GM18909 (cell line): ENCODE results near the gene RASGRP2.

Experiments used
- ATAC-seq: cut with Tn5 transposase; IDR thresholded peaks from one replicate; pipeline ENCODE4 v1.9.1; 2021; ENCODE audit warnings: mild to moderate bottlenecking; ENCODE audit not compliant: unreplicated experiment, poor library complexity

RASGRP2 gene

DNA sequence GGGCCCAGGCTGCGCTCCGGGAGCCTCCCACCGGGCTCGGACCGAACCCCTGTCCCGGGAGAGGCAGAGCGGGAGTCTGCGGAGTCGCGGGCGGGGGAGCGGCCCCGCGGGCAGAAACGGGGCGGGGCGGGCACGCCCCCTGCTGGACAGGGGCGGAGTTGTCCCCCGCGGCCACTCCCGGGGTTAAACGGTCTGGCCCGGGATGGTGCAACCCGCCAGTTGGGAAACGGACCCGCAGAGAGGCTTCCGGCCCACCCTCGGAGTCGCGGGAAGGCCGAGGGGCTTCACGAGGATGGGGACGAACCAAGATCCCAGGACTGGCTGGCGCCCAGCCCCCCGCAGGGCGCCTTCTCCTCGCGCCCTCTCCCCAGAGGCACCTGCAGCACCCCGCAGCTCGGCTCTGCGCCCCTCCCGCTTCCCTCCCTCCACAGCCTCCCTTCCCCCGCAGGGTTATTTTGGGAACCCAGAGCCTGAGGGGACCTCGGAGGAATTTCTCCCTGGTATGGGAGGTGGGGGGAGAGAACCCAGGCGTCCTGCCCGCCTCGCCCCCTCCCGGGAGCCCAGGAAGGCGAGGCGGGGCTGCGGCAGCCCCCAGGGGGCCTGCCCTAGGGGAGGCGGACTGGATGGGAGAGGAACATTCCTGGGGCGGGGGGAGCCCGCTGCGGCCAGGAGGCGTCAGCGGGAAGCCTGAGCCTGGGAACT, 902 bp downstream of the RASGRP2 start:
- no peak for ATAC-seq

DNA sequence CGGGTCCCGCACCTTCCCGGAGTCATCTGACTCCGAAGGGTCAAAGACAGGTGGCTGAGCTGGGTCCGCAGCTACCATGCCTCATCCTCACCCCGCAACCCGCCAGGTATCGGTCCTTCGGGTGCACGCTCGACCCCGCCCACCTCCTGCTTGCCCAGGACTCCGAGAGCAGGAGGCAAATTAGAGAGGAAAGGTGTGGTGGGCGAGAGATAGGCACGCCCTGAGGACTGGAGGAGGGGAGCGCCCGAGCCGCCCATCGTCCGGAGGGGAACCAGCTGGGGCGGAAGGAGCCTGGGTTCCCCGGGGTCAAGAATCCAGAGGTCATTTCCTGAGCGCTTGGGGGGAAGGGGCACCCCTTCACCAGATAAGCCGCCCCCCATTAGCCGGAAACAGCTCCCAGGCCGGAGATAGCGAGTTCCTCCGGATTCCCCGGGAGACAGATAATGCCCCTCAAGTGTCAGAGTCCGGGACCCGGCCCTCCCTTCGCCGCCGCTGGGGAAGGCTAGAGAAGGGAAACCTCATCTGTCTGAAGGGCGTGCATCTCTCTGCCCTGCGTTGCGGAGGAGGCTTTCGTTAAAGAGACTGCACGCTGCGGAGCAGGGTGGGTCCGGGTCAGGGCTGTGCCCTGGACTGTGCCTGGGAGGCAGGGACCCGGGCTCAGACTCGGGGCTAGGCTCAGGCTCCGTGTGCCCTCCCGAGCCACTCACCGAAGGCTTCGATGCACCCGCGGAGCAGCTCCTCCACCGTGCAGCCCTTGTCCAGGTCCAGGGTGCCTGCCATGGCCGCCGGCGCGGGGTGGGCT, 1.7 kb downstream of the RASGRP2 start:
- ATAC-seq: no peak

GRCh38 chr11:64741375-64742086, 2.4 kb downstream of the RASGRP2 start:
- ATAC-seq: no peak

DNA sequence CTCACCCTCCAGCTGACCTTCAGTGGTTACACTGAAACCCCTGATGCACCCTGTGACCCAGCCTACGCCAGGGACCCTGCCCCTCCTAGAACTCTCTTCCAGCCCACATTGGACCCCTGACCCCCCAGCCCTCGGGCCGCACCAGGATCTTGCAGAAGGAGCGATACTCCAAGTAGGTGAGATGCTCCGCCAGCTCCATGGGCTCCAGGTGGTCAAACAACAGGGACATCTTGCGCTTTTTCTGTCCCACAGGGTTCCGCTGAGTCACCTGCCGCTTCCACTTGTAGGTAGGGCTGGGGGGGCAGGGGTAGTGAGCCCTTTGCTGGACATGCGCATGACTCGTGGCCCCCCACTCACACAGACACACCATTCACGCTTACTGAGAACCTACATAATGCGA, 4.1 kb downstream of the RASGRP2 start:
- no peak for ATAC-seq

- ATAC-seq: no peak
Observed at GRCh38 chr11:64736654-64737053, 7.3 kb downstream of the RASGRP2 start.

DNA sequence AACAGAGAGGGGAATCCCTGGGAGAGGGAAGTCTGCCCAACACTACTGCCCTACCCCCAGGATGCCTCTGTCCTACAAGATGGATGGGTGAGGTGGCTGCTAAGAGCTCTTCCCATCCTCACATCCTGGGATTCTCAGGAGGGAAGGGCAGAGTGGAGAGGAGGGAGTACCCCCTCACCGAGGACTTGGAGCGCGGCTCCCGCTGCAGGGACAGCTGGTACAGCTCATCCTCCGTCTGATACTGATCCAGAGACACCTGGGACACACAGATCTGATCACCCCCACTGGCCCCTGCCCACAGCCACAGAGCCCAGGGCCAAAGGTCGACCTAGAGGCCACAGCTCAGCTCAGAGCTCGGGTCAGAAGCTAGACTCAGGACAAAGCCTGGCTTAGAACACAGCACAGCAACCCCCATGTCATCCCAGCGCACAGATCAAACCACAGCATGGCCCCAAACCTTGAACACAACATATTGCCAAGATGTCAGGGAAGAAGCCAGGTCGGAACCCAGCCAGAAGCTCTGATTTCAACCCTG, 8.2 kb downstream of the RASGRP2 start:
- ATAC-seq: no peak

DNA sequence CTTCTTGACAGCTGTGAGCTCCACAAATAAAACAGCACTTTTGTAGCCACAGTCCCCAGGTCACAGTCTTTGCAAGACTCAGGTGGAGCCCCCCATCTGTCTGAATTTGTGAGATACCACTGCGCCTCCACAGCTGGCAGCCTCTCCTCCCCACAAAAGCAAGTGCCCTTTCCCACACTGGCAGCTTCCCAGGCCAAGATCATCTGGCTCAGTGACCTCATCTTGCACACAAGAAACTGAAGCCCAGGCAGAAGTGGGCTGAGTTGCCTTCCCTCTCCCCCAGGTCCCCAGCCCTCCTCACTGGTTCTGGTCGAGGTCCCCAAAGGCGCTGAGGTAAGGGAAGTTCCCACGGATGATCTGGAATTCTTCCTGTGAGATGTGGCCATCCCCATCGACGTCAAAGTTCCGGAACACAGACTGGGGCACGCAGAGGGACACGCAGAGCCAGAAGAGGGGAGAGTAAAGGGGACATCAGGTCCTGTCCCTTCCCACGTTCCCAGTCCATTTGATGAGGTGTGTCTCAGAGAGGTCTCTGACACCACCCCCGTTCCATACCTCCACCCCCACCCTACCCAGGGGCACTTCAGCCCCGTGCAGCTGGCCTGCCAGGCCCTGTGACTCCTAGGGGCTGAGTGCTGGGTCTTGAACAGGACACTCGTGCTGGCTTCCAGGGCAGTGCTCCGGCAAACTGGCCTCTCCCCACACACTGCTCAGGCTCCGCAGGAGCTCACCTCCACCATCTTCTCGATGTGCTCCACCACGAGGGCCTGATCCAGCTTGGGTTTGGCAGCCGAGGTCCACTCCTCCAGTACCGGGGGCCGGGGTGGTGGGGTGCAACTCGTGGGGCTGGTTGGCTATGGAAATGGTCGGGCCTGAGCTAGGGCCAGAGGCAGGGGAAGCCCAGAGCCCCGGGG, 8.9 kb downstream of the RASGRP2 start:
- no peak for ATAC-seq

GRCh38 chr11:64731601-64732000, 12.3 kb downstream of the RASGRP2 start:
- no peak for ATAC-seq

- ATAC-seq: no peak
Observed at GRCh38 chr11:64729851-64730382, 14.0 kb downstream of the RASGRP2 start.

- ATAC-seq: no peak
Observed at GRCh38 chr11:64728757-64729365, 15.1 kb downstream of the RASGRP2 start.

DNA sequence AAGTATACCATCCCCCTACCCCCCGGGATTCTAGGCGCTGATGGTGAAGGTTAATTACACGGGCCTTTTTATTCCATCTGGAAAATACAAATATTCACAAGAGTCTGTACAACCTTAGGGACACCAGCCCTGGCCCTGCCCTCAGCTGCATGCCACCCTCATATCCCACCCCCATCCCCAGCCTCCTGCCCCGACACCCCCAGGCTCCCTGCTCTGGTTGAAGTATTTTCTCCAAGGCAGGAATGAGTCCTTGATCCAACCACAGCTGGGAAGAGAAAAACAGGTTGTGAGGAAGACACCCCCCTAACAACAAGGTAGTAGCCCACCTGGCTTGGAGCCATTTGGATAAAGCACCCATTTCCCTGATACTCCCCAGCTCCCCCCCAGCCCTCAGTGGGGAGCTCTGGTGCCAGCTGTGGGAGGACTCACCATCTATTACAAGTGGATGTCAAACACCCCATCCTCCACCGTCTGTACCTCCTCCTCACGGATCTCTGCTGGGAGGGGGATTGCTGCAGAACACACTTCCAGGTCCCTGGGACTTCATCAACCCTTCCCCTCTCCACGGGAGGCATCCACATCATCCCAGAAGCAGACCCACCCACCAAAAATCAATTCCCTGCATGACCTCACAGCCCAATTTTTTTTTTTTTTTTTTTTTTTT, 16.9 kb downstream of the RASGRP2 start:
- ATAC-seq: no peak

GRCh38 chr11:64726211-64726641, 17.7 kb downstream of the RASGRP2 start:
- no peak for ATAC-seq

DNA sequence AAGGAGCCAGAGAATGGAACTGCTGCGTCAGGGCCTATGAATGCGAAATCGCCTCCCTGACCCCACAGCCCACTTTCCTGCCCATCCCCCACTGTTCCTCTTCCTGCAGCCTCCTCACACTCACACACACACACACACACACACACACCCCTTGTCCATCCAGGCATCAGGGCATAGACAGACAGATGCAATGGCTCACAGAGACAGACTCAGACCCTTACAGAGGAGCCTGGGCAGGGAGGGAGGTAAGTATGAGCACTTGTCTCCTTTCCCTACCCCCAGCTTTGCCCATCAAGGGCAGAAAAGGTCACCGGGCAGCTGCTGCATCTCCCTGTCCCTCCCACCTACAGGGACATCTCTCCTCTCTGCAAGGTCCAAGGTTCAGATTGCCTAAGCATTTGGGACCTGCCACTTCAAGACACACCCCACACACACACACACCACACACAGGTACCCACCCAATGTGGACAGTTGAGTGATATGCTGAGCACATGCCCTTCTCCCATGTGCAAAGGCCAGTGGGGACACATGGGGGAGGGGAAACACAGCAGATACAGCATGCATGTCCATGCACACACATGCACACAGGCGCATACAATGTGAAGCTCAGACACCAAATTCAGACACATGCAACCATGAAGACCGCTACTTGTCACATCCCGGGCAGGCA, 18.9 kb downstream of the RASGRP2 start:
- no peak for ATAC-seq

GRCh38 chr11:64723907-64724862, 19.8 kb downstream of the RASGRP2 start:
- no peak for ATAC-seq

GRCh38 chr11:64723117-64723906, 20.6 kb downstream of the RASGRP2 start, which contains the start of gene NRXN2:
NRXN2 (minus strand) TSS chr11:64723197; CDS start chr11:64713699, 9,498 bp downstream.
- ATAC-seq: peak; percentile 73
